Cortex of kidney (tissue), 1 donor: ENCODE measurements around the gene SHANK1.
"Not testable (repeated sequence)": the region's sequence is repeated elsewhere in the genome, so short reads cannot be mapped to it uniquely, and the experiment has no call there.

Experiments
- DNase-seq: peaks from one replicate; lab custom pipeline; 2025; lab: John Stamatoyannopoulos, UW

SHANK1 gene

GRCh38 chr19:50633973-50634372 lies 85.6 kb downstream of the SHANK1 start:
- DNase-seq, result no peak

GRCh38 chr19:50633359-50633758 lies 86.2 kb downstream of the SHANK1 start:
- no peak for DNase-seq

GRCh38 chr19:50632151-50632835 lies 87.3 kb downstream of the SHANK1 start:
- no peak for DNase-seq

- no peak for DNase-seq
Observed at GRCh38 chr19:50629801-50630200, 89.8 kb downstream of the SHANK1 start.

- no peak for DNase-seq
Observed at GRCh38 chr19:50629194-50629593, 90.4 kb downstream of the SHANK1 start.

GRCh38 chr19:50628551-50628950 lies 91.1 kb downstream of the SHANK1 start:
- no peak for DNase-seq

GRCh38 chr19:50628146-50628545 lies 91.5 kb downstream of the SHANK1 start:
- DNase-seq, result no peak

GRCh38 chr19:50626795-50627194 lies 92.8 kb downstream of the SHANK1 start:
- no peak for DNase-seq

- DNase-seq, result no peak
Observed at GRCh38 chr19:50626011-50626410, 93.6 kb downstream of the SHANK1 start.

GRCh38 chr19:50624949-50625600 lies 94.5 kb downstream of the SHANK1 start:
- no peak for DNase-seq

- DNase-seq, result not testable (repeated sequence)
Observed at GRCh38 chr19:50620394-50620906, 99.2 kb downstream of the SHANK1 start.

- not testable (repeated sequence) for DNase-seq
Observed at GRCh38 chr19:50619184-50619583, 100.4 kb downstream of the SHANK1 start.

- DNase-seq, result not testable (repeated sequence)
Observed at GRCh38 chr19:50618379-50618778, 101.2 kb downstream of the SHANK1 start.

- DNase-seq, result not testable (repeated sequence)
Observed at GRCh38 chr19:50612504-50613404, 106.8 kb downstream of the SHANK1 start.
